ENCODE data around the gene FTO. TPM values are rescaled to one million over a fixed set of nuclear protein-coding genes. Genes with fewer than 3 reads are reported as not detected.
"Not testable (repeated sequence)": the region's sequence is repeated elsewhere in the genome, so short reads cannot be mapped to it uniquely, and the experiment has no call there.

Gene FTO
- total and polyA plus RNA-seq, 5 donors from 2014 or later, result 58.6 to 97.6 (median 93.4) TPM

DNA sequence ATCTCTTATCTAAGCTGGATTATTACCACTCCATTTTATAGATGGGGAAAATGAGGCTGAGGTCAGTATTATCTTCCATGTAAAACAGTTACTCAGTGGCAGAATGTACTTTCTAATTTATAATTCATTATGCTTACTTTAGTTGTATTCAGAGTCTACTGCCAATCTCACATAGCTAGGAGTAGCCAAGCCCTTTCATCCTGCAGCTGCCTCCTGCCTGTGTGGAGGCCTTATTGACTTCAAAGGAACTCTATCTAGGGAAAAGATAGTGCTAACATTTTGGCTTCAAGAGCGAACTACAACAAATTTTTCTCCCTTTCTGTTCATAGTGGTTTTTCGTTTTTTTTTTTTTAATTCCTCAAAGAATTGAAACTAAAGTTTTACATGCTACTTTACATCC, 13.2 kb upstream of the FTO start:
- H3K36me3 Mint-ChIP-seq, result peaks cover 18% of the 10 kb centered on the region
- Histone ChIP-seq H3K36me3 (ENCODE audit: control insufficient read depth, insufficient read depth, low read length) (no peaks in the 10 kb centered on the region), H3K9me3 (ENCODE audit: control insufficient read depth in 2 of 2, low read length in 2 of 2) (no peaks in the 10 kb centered on the region), H3K27me3 (ENCODE audit: control insufficient read depth, insufficient read depth, low read length) (no peaks in the 10 kb centered on the region), H3K27ac (ENCODE audit: insufficient read depth, low read length, poor library complexity, severe bottlenecking) (no peak overlapping the region), H3K4me3 (ENCODE audit: low read depth, low read length) (no peak overlapping the region), H3K4me1 (ENCODE audit: control insufficient read depth, insufficient read depth, low read length, poor library complexity, severe bottlenecking) (no peaks in the 10 kb centered on the region)
- no peak overlapping the region for H3K4me3 Mint-ChIP-seq
- DNase-seq, result no peak
- H3K27me3 Mint-ChIP-seq, result no peaks in the 10 kb centered on the region
- no peak for ATAC-seq (ENCODE audit: low read depth in 2 of 2)
- no peak overlapping the region for H3K27ac Mint-ChIP-seq
- H3K9me3 Mint-ChIP-seq, result peaks cover 0 to 1% (median 0%) of the 10 kb centered on the region in 7 donors
- H3K4me1 Mint-ChIP-seq, result peaks cover 0 to 7% (median 3%) of the 10 kb centered on the region in 4 donors

DNA sequence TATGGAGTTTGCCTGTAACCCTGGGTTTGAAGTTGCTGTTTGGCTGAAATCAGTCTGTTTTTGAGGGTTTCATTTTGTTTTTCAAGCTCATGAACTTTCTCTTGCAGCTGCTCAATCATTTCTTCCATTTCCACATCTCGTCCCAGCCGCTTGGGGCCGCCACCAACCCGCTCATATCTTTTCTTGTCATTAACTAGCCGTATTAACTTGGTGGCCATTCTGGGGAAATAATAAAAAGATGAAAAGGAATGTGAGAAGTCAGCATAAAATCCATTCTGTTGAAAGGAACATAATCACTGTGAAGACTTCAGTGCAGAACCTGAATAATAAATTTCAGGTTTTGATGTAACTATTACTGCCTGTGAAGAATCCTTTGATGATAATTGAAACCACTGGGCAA, 11.8 kb upstream of the FTO start:
- DNase-seq (no peak), ATAC-seq (ENCODE audit: low read depth in 2 of 2) (no peak)
- Mint-ChIP-seq H3K27ac (no peak overlapping the region), H3K4me3 (no peak overlapping the region), H3K36me3 (peaks cover 18% of the 10 kb centered on the region), H3K27me3 (no peaks in the 10 kb centered on the region), H3K4me1 (no peaks in the 10 kb centered on the region), H3K9me3 (no peaks in the 10 kb centered on the region)
- no peaks in the 10 kb centered on the region for H3K36me3 ChIP-seq (ENCODE audit: control insufficient read depth, insufficient read depth, low read length)
- H3K9me3 ChIP-seq (ENCODE audit: control insufficient read depth in 2 of 2, low read length in 2 of 2), result no peaks in the 10 kb centered on the region
- no peaks in the 10 kb centered on the region for H3K27me3 ChIP-seq (ENCODE audit: control insufficient read depth, insufficient read depth, low read length)
- H3K4me3 ChIP-seq (ENCODE audit: low read depth, low read length), result no peak overlapping the region
- no peak overlapping the region for H3K27ac ChIP-seq (ENCODE audit: insufficient read depth, low read length, poor library complexity, severe bottlenecking)
- no peaks in the 10 kb centered on the region for H3K4me1 ChIP-seq (ENCODE audit: control insufficient read depth, insufficient read depth, low read length, poor library complexity, severe bottlenecking)

GRCh38 chr16:53693320-53693719, 10.6 kb upstream of the FTO start:
- H3K9me3 ChIP-seq (ENCODE audit: control insufficient read depth in 2 of 2, low read length in 2 of 2), result no peaks in the 10 kb centered on the region
- Mint-ChIP-seq H3K4me1 (no peaks in the 10 kb centered on the region), H3K27ac (no peak overlapping the region), H3K27me3 (no peaks in the 10 kb centered on the region), H3K4me3 (no peak overlapping the region), H3K9me3 (no peaks in the 10 kb centered on the region), H3K36me3 (peaks cover 18% of the 10 kb centered on the region)
- no peaks in the 10 kb centered on the region for H3K27me3 ChIP-seq (ENCODE audit: control insufficient read depth, insufficient read depth, low read length)
- no peaks in the 10 kb centered on the region for H3K4me1 ChIP-seq (ENCODE audit: control insufficient read depth, insufficient read depth, low read length, poor library complexity, severe bottlenecking)
- ATAC-seq (ENCODE audit: low read depth in 2 of 2) (no peak), DNase-seq (no peak)
- no peaks in the 10 kb centered on the region for H3K36me3 ChIP-seq (ENCODE audit: control insufficient read depth, insufficient read depth, low read length)
- no peak overlapping the region for H3K27ac ChIP-seq (ENCODE audit: insufficient read depth, low read length, poor library complexity, severe bottlenecking)
- no peak overlapping the region for H3K4me3 ChIP-seq (ENCODE audit: low read depth, low read length)

DNA sequence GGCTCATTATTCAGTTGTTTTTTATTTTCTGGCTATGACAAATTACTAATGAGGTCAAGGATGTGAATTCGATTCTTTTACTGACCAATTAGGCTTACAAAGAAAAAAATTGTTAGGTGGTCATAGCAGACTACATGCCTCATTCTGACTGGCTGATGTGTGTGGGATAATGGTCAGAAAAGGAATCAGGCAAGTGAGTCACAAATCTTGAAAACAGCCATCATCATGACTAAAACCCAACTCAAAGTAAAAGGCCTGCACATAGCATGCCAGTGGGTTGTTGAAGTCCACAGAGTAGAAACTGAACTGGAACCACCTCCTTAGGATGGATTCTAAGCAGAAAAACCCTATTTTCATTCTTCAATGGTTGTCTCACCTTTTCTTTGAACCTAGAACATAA, 8.9 kb upstream of the FTO start:
- Histone ChIP-seq H3K36me3 (ENCODE audit: control insufficient read depth, insufficient read depth, low read length) (no peaks in the 10 kb centered on the region), H3K27ac (ENCODE audit: insufficient read depth, low read length, poor library complexity, severe bottlenecking) (no peak overlapping the region), H3K4me1 (ENCODE audit: control insufficient read depth, insufficient read depth, low read length, poor library complexity, severe bottlenecking) (no peaks in the 10 kb centered on the region), H3K4me3 (ENCODE audit: low read depth, low read length) (no peak overlapping the region), H3K9me3 (ENCODE audit: control insufficient read depth in 2 of 2, low read length in 2 of 2) (no peaks in the 10 kb centered on the region), H3K27me3 (ENCODE audit: control insufficient read depth, insufficient read depth, low read length) (no peaks in the 10 kb centered on the region)
- peaks cover 18% of the 10 kb centered on the region for H3K36me3 Mint-ChIP-seq
- no peaks in the 10 kb centered on the region for H3K9me3 Mint-ChIP-seq
- no peak for DNase-seq
- H3K27me3 Mint-ChIP-seq, result no peaks in the 10 kb centered on the region
- H3K4me1 Mint-ChIP-seq, result no peaks in the 10 kb centered on the region
- no peak for ATAC-seq (ENCODE audit: low read depth in 2 of 2)
- H3K4me3 Mint-ChIP-seq, result no peak overlapping the region
- H3K27ac Mint-ChIP-seq, result no peak overlapping the region

GRCh38 chr16:53698271-53698670, 5.7 kb upstream of the FTO start:
- H3K27ac ChIP-seq (ENCODE audit: insufficient read depth, low read length, poor library complexity, severe bottlenecking); H3K4me3 ChIP-seq (ENCODE audit: low read depth, low read length); H3K4me1 Mint-ChIP-seq; DNase-seq; ATAC-seq (ENCODE audit: low read depth in 2 of 2); H3K9me3 Mint-ChIP-seq; H3K27ac Mint-ChIP-seq; H3K27me3 ChIP-seq (ENCODE audit: control insufficient read depth, insufficient read depth, low read length); H3K4me3 Mint-ChIP-seq; H3K9me3 ChIP-seq (ENCODE audit: control insufficient read depth in 2 of 2, low read length in 2 of 2); H3K27me3 Mint-ChIP-seq; H3K36me3 ChIP-seq (ENCODE audit: control insufficient read depth, insufficient read depth, low read length); H3K4me1 ChIP-seq (ENCODE audit: control insufficient read depth, insufficient read depth, low read length, poor library complexity, severe bottlenecking): not testable (repeated sequence)
- H3K36me3 Mint-ChIP-seq, result peaks cover 10% of the 10 kb centered on the region

- Histone ChIP-seq H3K36me3 (ENCODE audit: control insufficient read depth, insufficient read depth, low read length) (no peaks in the 10 kb centered on the region), H3K27me3 (ENCODE audit: control insufficient read depth, insufficient read depth, low read length) (no peaks in the 10 kb centered on the region), H3K9me3 (ENCODE audit: control insufficient read depth in 2 of 2, low read length in 2 of 2) (no peaks in the 10 kb centered on the region), H3K27ac (ENCODE audit: insufficient read depth, low read length, poor library complexity, severe bottlenecking) (peak overlapping the region; percentile 79), H3K4me1 (ENCODE audit: control insufficient read depth, insufficient read depth, low read length, poor library complexity, severe bottlenecking) (peaks cover 23% of the 10 kb centered on the region), H3K4me3 (ENCODE audit: low read depth, low read length) (peak overlapping the region; percentile 86)
- Mint-ChIP-seq H3K4me1 (peaks cover 32 to 59% (median 48%) of the 10 kb centered on the region in 4 donors), H3K36me3 (peaks cover 15% of the 10 kb centered on the region), H3K9me3 (no peaks in the 10 kb centered on the region), H3K4me3 (peak overlapping the region; percentile 95 to 98 (median 96)), H3K27ac (peak overlapping the region; percentile 96 to 97 (median 97)), H3K27me3 (no peaks in the 10 kb centered on the region)
- ATAC-seq (ENCODE audit: low read depth in 2 of 2) (no peak), DNase-seq (no peak)
Measured at GRCh38 chr16:53704445-53704813, 473 bp downstream of the FTO start.

- H3K4me3 ChIP-seq (ENCODE audit: low read depth, low read length), result no peak overlapping the region
- no peaks in the 10 kb centered on the region for H3K9me3 ChIP-seq (ENCODE audit: control insufficient read depth in 2 of 2, low read length in 2 of 2)
- no peak for ATAC-seq (ENCODE audit: low read depth in 2 of 2)
- Mint-ChIP-seq H3K36me3 (peaks cover 29% of the 10 kb centered on the region), H3K9me3 (no peaks in the 10 kb centered on the region), H3K27me3 (no peaks in the 10 kb centered on the region), H3K27ac (peak overlapping the region in 2 of 3 donors; percentile 23 to 34), H3K4me1 (peaks cover 36 to 75% (median 60%) of the 10 kb centered on the region in 4 donors), H3K4me3 (peak overlapping the region in 3 of 4 donors; percentile 8 to 12 (median 11))
- no peak overlapping the region for H3K27ac ChIP-seq (ENCODE audit: insufficient read depth, low read length, poor library complexity, severe bottlenecking)
- H3K27me3 ChIP-seq (ENCODE audit: control insufficient read depth, insufficient read depth, low read length), result no peaks in the 10 kb centered on the region
- H3K36me3 ChIP-seq (ENCODE audit: control insufficient read depth, insufficient read depth, low read length), result no peaks in the 10 kb centered on the region
- no peak for DNase-seq
- H3K4me1 ChIP-seq (ENCODE audit: control insufficient read depth, insufficient read depth, low read length, poor library complexity, severe bottlenecking), result peaks cover 23% of the 10 kb centered on the region
Measured at GRCh38 chr16:53707671-53708070, 3.7 kb downstream of the FTO start.

GRCh38 chr16:53708490-53708889, 4.5 kb downstream of the FTO start:
- Mint-ChIP-seq H3K27ac (peak overlapping the region in 1 of 3 donors; percentile 74), H3K4me1 (peaks cover 36 to 83% (median 64%) of the 10 kb centered on the region in 4 donors), H3K27me3 (no peaks in the 10 kb centered on the region), H3K9me3 (no peaks in the 10 kb centered on the region), H3K36me3 (peaks cover 35% of the 10 kb centered on the region), H3K4me3 (peak overlapping the region in 1 of 4 donors; percentile 39)
- Histone ChIP-seq H3K27ac (ENCODE audit: insufficient read depth, low read length, poor library complexity, severe bottlenecking) (no peak overlapping the region), H3K4me3 (ENCODE audit: low read depth, low read length) (no peak overlapping the region), H3K36me3 (ENCODE audit: control insufficient read depth, insufficient read depth, low read length) (no peaks in the 10 kb centered on the region), H3K4me1 (ENCODE audit: control insufficient read depth, insufficient read depth, low read length, poor library complexity, severe bottlenecking) (peaks cover 19% of the 10 kb centered on the region), H3K9me3 (ENCODE audit: control insufficient read depth in 2 of 2, low read length in 2 of 2) (no peaks in the 10 kb centered on the region), H3K27me3 (ENCODE audit: control insufficient read depth, insufficient read depth, low read length) (no peaks in the 10 kb centered on the region)
- ATAC-seq (ENCODE audit: low read depth in 2 of 2) (no peak), DNase-seq (no peak)

Measured in CD4-positive, CD25-positive, alpha-beta regulatory T cell (primary cell).